AG04450 (cell line): ENCODE data around the gene MAVS. TPM values are rescaled to one million over a fixed set of nuclear protein-coding genes. Genes with fewer than 3 reads are reported as not detected.

ENCODE experiments used
- CTCF ChIA-PET: fragments of 300-600, 350-600 bp; formaldehyde crosslinking; extraction: SDS; loops from one replicate; lab custom pipeline; 2022; ENCODE audit warnings: antibody characterized with exemption, inconsistent platforms; lab: Charles Lee
- POLR2A ChIA-PET: fragments of 350-600 bp; formaldehyde crosslinking; extraction: SDS; loops from one replicate; lab custom pipeline; 2021; ENCODE audit warnings: antibody characterized with exemption, inconsistent platforms; lab: Yijun Ruan, JAX
- DNase-seq: peaks from one replicate; pipeline ENCODE4 v3.0.0-alpha.2; 2011; ENCODE audit warnings: low read depth, low spot score
- H3K27ac ChIP-seq: one replicate; pipeline ENCODE4 v1.5.1; 2012; ENCODE audit warnings: low read depth, low read length, control low read depth
- H3K27me3 ChIP-seq: one replicate; pipeline ENCODE4 v1.6.0; 2012; ENCODE audit warnings: low read length; ENCODE audit not compliant: control insufficient read depth, insufficient read depth
- H3K4me3 ChIP-seq: 2 replicates; pipeline ENCODE4 v1.5.1; 2011; ENCODE audit warnings: mild to moderate bottlenecking, low read depth, low read length, control low read depth
- H3K9me3 ChIP-seq: 2 replicates; pipeline ENCODE4 v1.5.1; 2012; ENCODE audit warnings: low read length; ENCODE audit not compliant: control insufficient read depth, insufficient read depth
- polyA plus RNA-seq: library from polyadenylated mRNA; depleted of rRNA; stranded (reverse); fragments of >200 nt; gene quantifications from 2 replicates; pipeline ENCODE4 v1.2.3, GENCODE V29; 2011
- TF ChIP-seq, protein P1 (sequence below): IDR thresholded peaks from 2 replicates; pipeline ENCODE4 v1.5.1; 2011; ENCODE audit warnings: low read depth, low read length, control low read depth, inconsistent platforms

The MAVS gene
- polyA plus RNA-seq, 1 experiment: 16.4 TPM

GRCh38 chr20:3846378-3846739, 275 bp upstream of the MAVS start:
- TF ChIP-seq, protein P1, sequence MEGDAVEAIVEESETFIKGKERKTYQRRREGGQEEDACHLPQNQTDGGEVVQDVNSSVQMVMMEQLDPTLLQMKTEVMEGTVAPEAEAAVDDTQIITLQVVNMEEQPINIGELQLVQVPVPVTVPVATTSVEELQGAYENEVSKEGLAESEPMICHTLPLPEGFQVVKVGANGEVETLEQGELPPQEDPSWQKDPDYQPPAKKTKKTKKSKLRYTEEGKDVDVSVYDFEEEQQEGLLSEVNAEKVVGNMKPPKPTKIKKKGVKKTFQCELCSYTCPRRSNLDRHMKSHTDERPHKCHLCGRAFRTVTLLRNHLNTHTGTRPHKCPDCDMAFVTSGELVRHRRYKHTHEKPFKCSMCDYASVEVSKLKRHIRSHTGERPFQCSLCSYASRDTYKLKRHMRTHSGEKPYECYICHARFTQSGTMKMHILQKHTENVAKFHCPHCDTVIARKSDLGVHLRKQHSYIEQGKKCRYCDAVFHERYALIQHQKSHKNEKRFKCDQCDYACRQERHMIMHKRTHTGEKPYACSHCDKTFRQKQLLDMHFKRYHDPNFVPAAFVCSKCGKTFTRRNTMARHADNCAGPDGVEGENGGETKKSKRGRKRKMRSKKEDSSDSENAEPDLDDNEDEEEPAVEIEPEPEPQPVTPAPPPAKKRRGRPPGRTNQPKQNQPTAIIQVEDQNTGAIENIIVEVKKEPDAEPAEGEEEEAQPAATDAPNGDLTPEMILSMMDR: no peak
- ChIA-PET POLR2A (no interaction called here), CTCF (no interaction called here)
- DNase-seq: no peak
- H3K27ac ChIP-seq: peak overlapping the region; percentile 21
- peak overlapping the region; percentile 83 for H3K4me3 ChIP-seq
- H3K9me3 ChIP-seq: no peaks in the 10 kb centered on the region; the same call in 1 of the 2 replicates
- H3K27me3 ChIP-seq: no peaks in the 10 kb centered on the region

DNA sequence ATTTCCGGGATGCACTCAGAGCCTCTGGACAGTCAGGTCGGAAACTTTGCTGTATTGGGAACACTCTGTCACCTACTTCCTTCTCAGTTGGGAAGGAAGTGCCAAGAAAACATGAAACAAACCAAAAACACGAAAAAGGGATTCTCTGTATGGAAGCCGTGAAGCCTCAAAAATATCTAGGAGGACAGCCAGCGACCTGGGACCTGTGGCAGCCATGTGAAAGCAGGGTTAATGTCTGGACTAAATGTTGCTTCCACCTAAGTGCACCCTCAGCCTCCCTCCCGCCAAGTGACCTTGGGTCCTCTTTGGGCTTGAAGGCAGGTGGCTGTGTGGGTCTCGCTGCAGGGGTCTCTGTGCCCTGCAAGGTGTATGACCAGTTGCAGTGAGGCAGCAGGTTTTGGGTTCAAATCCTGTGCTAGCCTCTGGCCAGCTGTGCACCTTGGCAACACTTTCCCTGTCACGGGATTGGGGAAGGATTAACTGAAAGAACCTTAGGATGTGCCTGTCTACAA, 851 bp downstream of the MAVS start:
- Histone ChIP-seq H3K27ac (peak overlapping the region; percentile 11), H3K4me3 (peak overlapping the region; percentile 83), H3K9me3 (no peaks in the 10 kb centered on the region; the same call in 1 of the 2 replicates), H3K27me3 (no peaks in the 10 kb centered on the region)
- CTCF ChIA-PET: no interaction called here
- TF ChIP-seq, protein P1: no peak
- DNase-seq: no peak
- POLR2A ChIA-PET: interaction anchor here (0.6 kb wide), 1 partner anchor 11 kb away, joined by 5 read pairs; no protein-coding TSS in a partner anchor

DNA sequence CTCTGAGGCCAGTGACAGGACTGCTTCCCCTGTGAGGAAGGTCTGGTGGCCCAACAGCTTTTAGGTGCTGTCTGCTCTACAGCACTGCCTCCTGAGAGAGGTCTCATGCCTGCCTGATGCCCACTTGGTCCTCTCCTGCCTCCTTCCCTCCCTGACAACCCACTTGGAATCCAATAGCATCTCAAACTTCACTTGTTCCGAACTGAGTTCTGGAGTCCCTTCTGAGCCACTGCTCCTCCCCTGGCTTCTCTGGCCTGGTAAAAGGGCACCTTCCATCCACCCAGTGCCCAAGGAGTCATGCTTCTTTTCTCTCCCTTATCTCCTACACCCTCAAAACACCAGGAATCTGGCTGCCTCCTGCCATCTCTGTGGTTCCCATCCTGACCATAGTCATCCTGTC, 1.9 kb downstream of the MAVS start:
- TF ChIP-seq, protein P1: no peak
- H3K9me3 ChIP-seq: no peaks in the 10 kb centered on the region; the same call in 1 of the 2 replicates
- POLR2A ChIA-PET: no interaction called here
- H3K27ac ChIP-seq: peak overlapping the region; percentile 21
- H3K4me3 ChIP-seq: no peak overlapping the region; the same call in 1 of the 2 replicates
- DNase-seq: no peak
- H3K27me3 ChIP-seq: no peaks in the 10 kb centered on the region
- CTCF ChIA-PET: interaction anchor here (0.6 kb wide), 1 partner anchor 77 kb away, joined by 3 read pairs; no protein-coding TSS in a partner anchor

- CTCF ChIA-PET: interaction anchor here (0.7 to 3.2 kb wide), 20 partner anchors 9 to 293 kb away, joined by 3 to 19 read pairs (median 4); partner anchors contain the start of genes AP5S1, CDC25B and CENPB
- POLR2A ChIA-PET: interaction anchor here (0.7 to 1.0 kb wide), 2 partner anchors 87 to 165 kb away, joined by 3 to 6 read pairs; partner anchors contain the start of gene ADISSP
- DNase-seq: no peak
- H3K27ac ChIP-seq: no peak overlapping the region
- H3K4me3 ChIP-seq: no peak overlapping the region
- no peaks in the 10 kb centered on the region for H3K9me3 ChIP-seq
- TF ChIP-seq, protein P1: no peak
- no peaks in the 10 kb centered on the region for H3K27me3 ChIP-seq
These were observed 7.8 kb downstream of the MAVS start for GRCh38 chr20:3854462-3854871.

DNA sequence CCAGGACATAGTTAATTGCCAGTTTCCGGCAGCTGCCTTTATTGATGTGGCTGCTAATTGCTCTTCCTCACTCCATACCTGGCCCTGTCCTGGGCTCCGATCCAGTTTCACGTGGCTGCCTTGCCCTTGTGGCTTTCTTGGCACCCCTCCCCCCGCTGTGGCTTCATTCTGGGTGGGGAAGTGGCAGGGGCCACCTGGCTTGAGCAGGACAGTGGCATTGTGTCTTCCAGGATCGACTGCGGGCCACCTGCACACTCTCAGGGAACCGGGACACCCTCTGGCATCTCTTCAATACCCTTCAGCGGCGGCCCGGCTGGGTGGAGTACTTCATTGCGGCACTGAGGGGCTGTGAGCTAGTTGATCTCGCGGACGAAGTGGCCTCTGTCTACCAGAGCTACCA, 10.8 kb downstream of the MAVS start:
- Histone ChIP-seq H3K27ac (no peak overlapping the region), H3K9me3 (peaks cover 6% of the 10 kb centered on the region), H3K27me3 (no peaks in the 10 kb centered on the region), H3K4me3 (no peak overlapping the region)
- TF ChIP-seq, protein P1: no peak
- ChIA-PET CTCF (interaction anchor here (1.2 to 3.2 kb wide), 3 partner anchors 36 to 71 kb away, joined by 3 to 13 read pairs (median 5); partner anchors contain the start of genes AP5S1 and CENPB), POLR2A (no interaction called here)
- no peak for DNase-seq
